ENCODE results near the gene C19orf38. TPM values are rescaled to one million over a fixed set of nuclear protein-coding genes. Genes with fewer than 3 reads are reported as not detected.

The C19orf38 gene
- total RNA-seq, 4 donors from 2014 or later = 20.6 TPM; not detected in 3

DNA sequence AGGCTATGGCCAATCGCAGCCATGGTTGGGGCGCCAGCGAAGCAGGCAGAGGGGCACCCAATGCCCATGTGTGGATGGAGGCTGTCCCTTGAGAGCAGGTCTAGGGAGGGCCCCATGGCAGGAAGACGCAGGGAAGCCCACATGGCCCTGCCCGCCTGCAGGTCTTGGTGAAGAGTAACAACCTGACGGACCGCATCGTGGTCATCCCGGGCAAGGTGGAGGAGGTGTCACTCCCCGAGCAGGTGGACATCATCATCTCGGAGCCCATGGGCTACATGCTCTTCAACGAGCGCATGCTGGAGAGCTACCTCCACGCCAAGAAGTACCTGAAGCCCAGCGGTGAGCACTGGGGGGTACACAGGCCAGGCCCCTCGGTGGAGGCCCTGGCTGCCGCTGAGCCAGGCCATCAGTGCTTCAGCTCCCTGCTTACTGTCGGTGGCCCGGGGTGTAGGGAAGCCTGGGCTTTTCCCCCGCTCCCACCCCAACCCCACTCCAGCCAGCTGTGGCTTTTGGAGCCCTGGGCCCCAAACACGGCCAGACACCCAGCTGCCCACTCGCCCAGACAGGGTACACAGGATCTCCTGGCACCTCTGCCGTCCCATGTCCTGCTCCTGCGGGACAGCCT is 65.6 kb downstream of the C19orf38 start:
- peaks cover 0 to 80% (median 0%) of the 10 kb centered on the region in 3 donors for H3K36me3 ChIP-seq
- TF ChIP-seq POLR2A (IDR thresholded peaks at IDR 0.05) = no peak
- TF ChIP-seq, protein P1, sequence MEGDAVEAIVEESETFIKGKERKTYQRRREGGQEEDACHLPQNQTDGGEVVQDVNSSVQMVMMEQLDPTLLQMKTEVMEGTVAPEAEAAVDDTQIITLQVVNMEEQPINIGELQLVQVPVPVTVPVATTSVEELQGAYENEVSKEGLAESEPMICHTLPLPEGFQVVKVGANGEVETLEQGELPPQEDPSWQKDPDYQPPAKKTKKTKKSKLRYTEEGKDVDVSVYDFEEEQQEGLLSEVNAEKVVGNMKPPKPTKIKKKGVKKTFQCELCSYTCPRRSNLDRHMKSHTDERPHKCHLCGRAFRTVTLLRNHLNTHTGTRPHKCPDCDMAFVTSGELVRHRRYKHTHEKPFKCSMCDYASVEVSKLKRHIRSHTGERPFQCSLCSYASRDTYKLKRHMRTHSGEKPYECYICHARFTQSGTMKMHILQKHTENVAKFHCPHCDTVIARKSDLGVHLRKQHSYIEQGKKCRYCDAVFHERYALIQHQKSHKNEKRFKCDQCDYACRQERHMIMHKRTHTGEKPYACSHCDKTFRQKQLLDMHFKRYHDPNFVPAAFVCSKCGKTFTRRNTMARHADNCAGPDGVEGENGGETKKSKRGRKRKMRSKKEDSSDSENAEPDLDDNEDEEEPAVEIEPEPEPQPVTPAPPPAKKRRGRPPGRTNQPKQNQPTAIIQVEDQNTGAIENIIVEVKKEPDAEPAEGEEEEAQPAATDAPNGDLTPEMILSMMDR (IDR thresholded peaks at IDR 0.05) = no peak
- no peak overlapping the region for H3K27ac ChIP-seq
- H3K4me1 ChIP-seq = no peaks in the 10 kb centered on the region
- DNase-seq = no peak
- H3K9me3 ChIP-seq = no peaks in the 10 kb centered on the region
- no peak overlapping the region for H3K4me3 ChIP-seq
- no peaks in the 10 kb centered on the region for H3K27me3 ChIP-seq

DNA sequence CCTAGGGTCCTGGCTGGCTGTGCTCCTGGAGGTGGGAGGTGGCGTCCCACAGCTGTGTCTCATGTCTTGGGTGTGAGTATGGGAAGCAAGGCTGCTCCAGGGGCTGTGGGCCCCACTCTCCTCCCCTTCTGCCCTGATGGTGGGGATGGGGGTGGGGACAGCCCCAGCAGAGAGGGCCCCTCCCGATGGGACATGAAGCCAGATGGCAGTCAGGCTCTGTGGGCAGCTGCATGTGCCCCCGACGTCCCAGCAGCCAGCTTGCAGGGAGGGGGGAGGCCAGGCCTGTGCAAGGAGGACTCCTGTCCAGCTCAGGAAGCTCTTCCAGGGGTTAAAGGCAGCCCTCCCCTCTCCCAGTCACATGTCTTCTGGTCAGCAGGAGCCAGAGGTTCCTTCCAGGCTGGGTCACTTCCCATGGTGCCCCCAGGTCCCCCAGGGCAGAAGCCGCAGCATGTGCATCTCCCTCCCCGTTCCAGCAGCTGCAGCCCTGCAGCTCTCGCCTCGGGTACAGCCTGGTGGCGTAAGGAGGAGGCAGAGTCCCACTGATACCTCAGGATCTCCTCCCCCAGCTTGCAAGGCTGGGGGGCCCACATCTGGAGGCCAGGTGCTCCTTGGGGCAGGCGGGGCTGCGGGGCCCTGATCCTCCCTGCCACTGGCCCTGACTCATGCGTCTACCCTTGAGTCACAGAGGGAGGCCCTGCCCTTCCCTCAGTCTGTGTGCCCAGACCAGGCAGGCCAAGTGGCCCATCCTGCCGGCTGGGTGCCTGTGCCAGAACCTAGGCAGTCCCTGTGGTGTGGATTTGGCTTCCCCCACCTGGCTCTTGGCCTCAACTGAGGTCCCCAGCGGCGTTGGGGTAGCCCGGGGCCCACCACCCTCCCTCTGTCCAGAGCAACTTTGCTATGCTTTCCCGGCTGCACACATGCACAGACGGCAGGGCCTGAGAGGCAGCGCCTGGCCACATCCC is 67.2 kb downstream of the C19orf38 start:
- Histone ChIP-seq H3K4me1 (no peaks in the 10 kb centered on the region), H3K9me3 (no peaks in the 10 kb centered on the region), H3K27me3 (no peaks in the 10 kb centered on the region), H3K27ac (no peak overlapping the region), H3K4me3 (no peak overlapping the region), H3K36me3 (peaks cover 0 to 81% (median 0%) of the 10 kb centered on the region in 3 donors)
- no peak for TF ChIP-seq POLR2A (IDR thresholded peaks at IDR 0.05)
- TF ChIP-seq, protein P1 (IDR thresholded peaks at IDR 0.05) = no peak
- DNase-seq = no peak

DNA sequence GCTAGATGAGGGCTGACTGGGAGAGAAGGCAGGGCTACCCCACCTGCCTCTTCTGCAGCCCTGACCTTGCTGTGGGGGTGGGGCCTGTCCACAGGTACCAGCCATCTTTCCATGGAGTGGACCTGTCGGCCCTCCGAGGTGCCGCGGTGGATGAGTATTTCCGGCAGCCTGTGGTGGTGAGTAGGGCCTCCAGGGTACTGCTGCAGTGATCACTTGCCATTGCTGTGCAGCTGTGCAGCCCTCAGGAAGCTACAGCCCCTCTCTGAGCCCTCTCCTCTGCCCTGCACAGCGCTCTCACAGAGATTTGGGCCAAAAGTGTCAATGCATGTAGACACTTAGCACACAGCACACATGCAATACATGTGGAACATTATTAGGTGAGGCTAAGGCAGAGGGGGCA is 68.4 kb downstream of the C19orf38 start:
- Histone ChIP-seq H3K9me3 (no peaks in the 10 kb centered on the region), H3K36me3 (peaks cover 0 to 80% (median 0%) of the 10 kb centered on the region in 3 donors), H3K27ac (no peak overlapping the region), H3K4me3 (no peak overlapping the region), H3K27me3 (no peaks in the 10 kb centered on the region), H3K4me1 (no peaks in the 10 kb centered on the region)
- no peak for DNase-seq
- TF ChIP-seq, protein P1 (IDR thresholded peaks at IDR 0.05) = no peak
- no peak for TF ChIP-seq POLR2A (IDR thresholded peaks at IDR 0.05)

DNA sequence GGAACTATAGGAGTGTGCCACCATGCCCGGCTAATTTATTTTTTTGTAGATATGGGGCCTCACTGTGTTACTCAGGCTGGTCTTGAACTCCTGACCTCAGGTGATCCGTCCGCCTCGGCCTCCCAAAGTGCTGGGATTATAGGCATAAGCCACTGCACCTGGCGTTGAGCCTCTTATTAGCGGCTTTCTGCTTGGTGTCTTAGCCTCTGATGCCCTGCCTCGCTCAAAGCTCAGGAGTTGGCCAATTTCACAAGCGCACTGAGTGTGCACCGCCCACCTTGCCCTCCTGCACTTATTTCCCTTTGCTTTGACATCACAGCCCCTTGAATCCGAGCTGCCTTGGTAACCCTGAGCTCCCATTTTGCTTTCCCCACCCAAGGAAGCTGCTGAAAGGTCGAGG is 70.1 kb downstream of the C19orf38 start:
- H3K9me3 ChIP-seq = no peaks in the 10 kb centered on the region
- no peaks in the 10 kb centered on the region for H3K27me3 ChIP-seq
- peaks cover 0 to 78% (median 0%) of the 10 kb centered on the region in 3 donors for H3K36me3 ChIP-seq
- no peak for DNase-seq
- no peak for TF ChIP-seq POLR2A (IDR thresholded peaks at IDR 0.05)
- TF ChIP-seq, protein P1 (IDR thresholded peaks at IDR 0.05) = no peak
- no peaks in the 10 kb centered on the region for H3K4me1 ChIP-seq
- H3K4me3 ChIP-seq = no peak overlapping the region
- H3K27ac ChIP-seq = no peak overlapping the region

Small RNAs within 50 kb of the gene (small RNA-seq; reads per million reads assigned to genes)
- gene MIR199A1 (0 reads per million in 2 donors), gene MIR6793 (0.32 to 0.70 reads per million in 2 donors)

Other genes starting within 250 kb of the C19orf38 start
- 10 to 100 TPM; 24.2 to 81.7 (median 57.6) TPM for gene SLC44A2, start 222.9 kb upstream of the C19orf38 start, total RNA-seq
- 100 to 1,000 TPM in 3 of 4 donors, 10 to 100 TPM in 1; 73.4 to 227 (median 139) TPM for gene ILF3, start 194.1 kb upstream of the C19orf38 start, total RNA-seq
- 10 to 100 TPM; 25.9 to 85.0 (median 38.3) TPM for gene QTRT1, start 147.0 kb upstream of the C19orf38 start, total RNA-seq
- 100 to 1,000 TPM; 353 to 827 (median 464) TPM for gene DNM2, start 130.3 kb upstream of the C19orf38 start, total RNA-seq
- gene TMED1, start 12.2 kb upstream of the C19orf38 start, total RNA-seq = 10 to 100 TPM; 11.6 to 18.4 (median 16.0) TPM
- 10 to 100 TPM; 23.8 to 40.6 (median 29.7) TPM for gene CARM1, start 23.1 kb downstream of the C19orf38 start, total RNA-seq
- 10 to 100 TPM; 30.5 to 60.1 (median 49.3) TPM for gene YIPF2, start 80.2 kb downstream of the C19orf38 start, total RNA-seq
- gene TIMM29, start 80.4 kb downstream of the C19orf38 start, total RNA-seq = 10 to 100 TPM; 28.0 to 39.5 (median 34.1) TPM
- 100 to 1,000 TPM in 2 of 4 donors, 10 to 100 TPM in 2; 68.3 to 208 (median 114) TPM for gene SMARCA4, start 112.6 kb downstream of the C19orf38 start, total RNA-seq
- 100 to 1,000 TPM in 3 of 4 donors, 10 to 100 TPM in 1; 75.7 to 209 (median 156) TPM for gene LDLR, start 241.0 kb downstream of the C19orf38 start, total RNA-seq

All from Peyer's patch (tissue), 4 donors.